OCI-LY1 (cell line): ENCODE measurements around the gene BBS4.

Source experiments
- H2AFZ ChIP-seq: fragments of 200-600 bp; sonication (generic), shearing (Covaris generic); 2 replicates; pipeline ENCODE4 v1.6.0; 2014; ENCODE audit warnings: antibody characterized with exemption, mild to moderate bottlenecking, low read length
- H3F3A ChIP-seq: fragments of 200-600 bp; sonication (generic), shearing (Covaris generic); 2 replicates; pipeline ENCODE4 v1.6.0; 2014; ENCODE audit warnings: mild to moderate bottlenecking, antibody characterized with exemption, low read length, moderate library complexity; ENCODE audit not compliant: insufficient read depth
- H3K27ac ChIP-seq: fragments of 200-600 bp; sonication (generic); 2 replicates; pipeline ENCODE4 v1.5.1; 2014; ENCODE audit warnings: low read length, mixed run types, mild to moderate bottlenecking, low read depth; ENCODE audit not compliant: poor library complexity, severe bottlenecking
- H3K27me3 ChIP-seq: fragments of 200-600 bp; sonication (generic); 2 replicates; pipeline ENCODE4 v1.6.0; 2014; ENCODE audit warnings: antibody characterized with exemption, mild to moderate bottlenecking, low read length, moderate library complexity; ENCODE audit not compliant: insufficient read depth
- H3K36me3 ChIP-seq: fragments of 200-600 bp; sonication (generic); 2 replicates; pipeline ENCODE4 v1.6.1; 2014; ENCODE audit warnings: mild to moderate bottlenecking, antibody characterized with exemption, low read length, moderate library complexity, mixed read lengths; ENCODE audit not compliant: insufficient read depth
- H3K4me1 ChIP-seq: fragments of 200-600 bp; sonication (generic); 2 replicates; pipeline ENCODE4 v1.5.1; 2014; ENCODE audit warnings: mild to moderate bottlenecking, low read length, moderate library complexity; ENCODE audit not compliant: insufficient read depth, severe bottlenecking
- H3K4me2 ChIP-seq: fragments of 200-600 bp; sonication (generic), shearing (Covaris generic); 2 replicates; pipeline ENCODE4 v1.6.1; 2014; ENCODE audit warnings: low read length
- H3K4me3 ChIP-seq: fragments of 200-600 bp; sonication (generic); 2 replicates; pipeline ENCODE4 v1.5.1; 2014; ENCODE audit warnings: low read length, low read depth, mild to moderate bottlenecking, mixed read lengths; ENCODE audit not compliant: poor library complexity, severe bottlenecking
- H3K79me2 ChIP-seq: fragments of 200-600 bp; shearing (Covaris generic); 2 replicates; pipeline ENCODE4 v1.6.1; 2016; ENCODE audit warnings: mixed run types, low read length, mixed read lengths; ENCODE audit not compliant: insufficient read depth
- H3K9ac ChIP-seq: fragments of 200-600 bp; sonication (generic), shearing (Covaris generic); 2 replicates; pipeline ENCODE4 v1.6.1; 2014; ENCODE audit warnings: mild to moderate bottlenecking, low read length, mixed read lengths
- H3K9me2 ChIP-seq: fragments of 200-600 bp; sonication (generic), shearing (Covaris generic); 2 replicates; pipeline ENCODE4 v1.6.1; 2014; ENCODE audit warnings: low read depth, mild to moderate bottlenecking, low read length, mixed read lengths
- H3K9me3 ChIP-seq: fragments of 200-600 bp; shearing (Covaris generic); 2 replicates; pipeline ENCODE4 v1.6.1; 2014; ENCODE audit warnings: low read length, mixed read lengths
- H4K20me1 ChIP-seq: fragments of 200-600 bp; sonication (generic), shearing (Covaris generic); 2 replicates; pipeline ENCODE4 v1.6.0; 2016; ENCODE audit warnings: mild to moderate bottlenecking, low read length; ENCODE audit not compliant: insufficient read depth
- CTCF ChIP-seq: fragments of 200-600 bp; sonication (generic), shearing (Covaris generic); IDR thresholded peaks from 2 replicates; pipeline ENCODE4 v1.5.1; 2017; ENCODE audit warnings: mild to moderate bottlenecking, antibody characterized with exemption, low read length, moderate library complexity, mixed read lengths
- EZH2 ChIP-seq: fragments of 200-600 bp; sonication (generic), shearing (Covaris generic); IDR thresholded peaks from 2 replicates; pipeline ENCODE4 v1.8.0; 2017; ENCODE audit warnings: borderline replicate concordance, mixed run types, mild to moderate bottlenecking, antibody characterized with exemption, low read length, moderate library complexity, mixed read lengths

The BBS4 gene

GRCh38 chr15:72786242-72786641 lies 100.2 kb downstream of the BBS4 start:
- Histone ChIP-seq H3K27ac (no peak overlapping the region), H3K4me2 (no peak overlapping the region), H3K9me3 (no peaks in the 10 kb centered on the region), H4K20me1 (no peaks in the 10 kb centered on the region), H2AFZ (no peak overlapping the region), H3F3A (no peaks in the 10 kb centered on the region), H3K4me1 (peaks cover 22% of the 10 kb centered on the region), H3K27me3 (no peaks in the 10 kb centered on the region), H3K9me2 (no peaks in the 10 kb centered on the region), H3K4me3 (no peak overlapping the region), H3K9ac (no peak overlapping the region), H3K36me3 (peaks cover 5% of the 10 kb centered on the region; the same call in 1 of the 2 replicates), H3K79me2 (peaks cover 21% of the 10 kb centered on the region)
- TF ChIP-seq CTCF: no peak
- no peak for TF ChIP-seq EZH2

- no peak overlapping the region for H3K9ac ChIP-seq
- no peaks in the 10 kb centered on the region for H3K9me2 ChIP-seq
- no peak overlapping the region for H3K4me2 ChIP-seq
- no peaks in the 10 kb centered on the region for H3K27me3 ChIP-seq
- H3K79me2 ChIP-seq: peaks cover 16% of the 10 kb centered on the region
- H3K27ac ChIP-seq: no peak overlapping the region
- H3K4me1 ChIP-seq: peaks cover 17% of the 10 kb centered on the region
- no peak overlapping the region for H2AFZ ChIP-seq
- H4K20me1 ChIP-seq: no peaks in the 10 kb centered on the region
- no peaks in the 10 kb centered on the region for H3F3A ChIP-seq
- TF ChIP-seq EZH2: no peak
- no peak for TF ChIP-seq CTCF
- H3K9me3 ChIP-seq: no peaks in the 10 kb centered on the region
- no peaks in the 10 kb centered on the region for H3K36me3 ChIP-seq
- no peak overlapping the region for H3K4me3 ChIP-seq
Observed at GRCh38 chr15:72786676-72787345, 100.8 kb downstream of the BBS4 start.

- no peaks in the 10 kb centered on the region for H3K36me3 ChIP-seq
- no peaks in the 10 kb centered on the region for H3K9me2 ChIP-seq
- H3K9ac ChIP-seq: no peak overlapping the region
- peaks cover 10% of the 10 kb centered on the region for H3K4me1 ChIP-seq
- H3F3A ChIP-seq: no peaks in the 10 kb centered on the region
- no peaks in the 10 kb centered on the region for H3K27me3 ChIP-seq
- no peak overlapping the region for H3K4me2 ChIP-seq
- no peak overlapping the region for H2AFZ ChIP-seq
- H3K9me3 ChIP-seq: no peaks in the 10 kb centered on the region
- no peak overlapping the region for H3K27ac ChIP-seq
- no peaks in the 10 kb centered on the region for H4K20me1 ChIP-seq
- peaks cover 9% of the 10 kb centered on the region for H3K79me2 ChIP-seq
- no peak overlapping the region for H3K4me3 ChIP-seq
- no peak for TF ChIP-seq EZH2
- TF ChIP-seq CTCF: no peak
Observed at GRCh38 chr15:72787526-72787925, 101.5 kb downstream of the BBS4 start.
